Activated gamma-delta T cell treated with anti-CD3 and anti-CD28 coated beads, Interleukin-2, amount 50 U/mL, for 16 hours (primary cell): Measurements from ENCODE around the gene RSAD2.
A peak's percentile ranks its signal among the peaks of the same experiment; 100 is the strongest.
"Not testable (repeated sequence)": the region's sequence is repeated elsewhere in the genome, so short reads cannot be mapped to it uniquely, and the experiment has no call there.

ENCODE experiments used
- DNase-seq: peaks from one replicate; pipeline ENCODE4 v3.0.0-alpha.2; 2020; ENCODE audit warnings: low read depth

Gene RSAD2

GRCh38 chr2:6877402-6878304 lies at the start of gene RSAD2:
Gene RSAD2 (plus strand): TSS chr2:6877777. CDS start chr2:6877801, 24 bp downstream.
- peak; percentile 7 for DNase-seq

- no peak for DNase-seq
Observed at GRCh38 chr2:6828299-6828584, 49.3 kb upstream of the RSAD2 start.

GRCh38 chr2:6831229-6831628 lies 46.3 kb upstream of the RSAD2 start:
- no peak for DNase-seq

- no peak for DNase-seq
Observed at GRCh38 chr2:6832596-6833299, 44.8 kb upstream of the RSAD2 start.

- DNase-seq, result no peak
Observed at GRCh38 chr2:6833300-6833604, 44.3 kb upstream of the RSAD2 start.

GRCh38 chr2:6834163-6834562 lies 43.4 kb upstream of the RSAD2 start:
- no peak for DNase-seq

- no peak for DNase-seq
Observed at GRCh38 chr2:6835467-6835866, 42.1 kb upstream of the RSAD2 start.

- DNase-seq, result no peak
Observed at GRCh38 chr2:6838673-6839319, 38.8 kb upstream of the RSAD2 start.

- DNase-seq, result no peak
Observed at GRCh38 chr2:6841537-6842287, 35.9 kb upstream of the RSAD2 start.

- no peak for DNase-seq
Observed at GRCh38 chr2:6845312-6845711, 32.3 kb upstream of the RSAD2 start.

- no peak for DNase-seq
Observed at GRCh38 chr2:6845903-6846302, 31.7 kb upstream of the RSAD2 start.

GRCh38 chr2:6846540-6846939 lies 31.0 kb upstream of the RSAD2 start:
- no peak for DNase-seq

- no peak for DNase-seq
Observed at GRCh38 chr2:6846967-6847681, 30.5 kb upstream of the RSAD2 start.

- DNase-seq, result no peak
Observed at GRCh38 chr2:6852195-6852594, 25.4 kb upstream of the RSAD2 start.

GRCh38 chr2:6854416-6854815 lies 23.2 kb upstream of the RSAD2 start:
- no peak for DNase-seq

GRCh38 chr2:6855860-6856547 lies 21.6 kb upstream of the RSAD2 start:
- no peak for DNase-seq

GRCh38 chr2:6856548-6856920 lies 21.0 kb upstream of the RSAD2 start:
- no peak for DNase-seq

GRCh38 chr2:6858466-6859027 lies 19.0 kb upstream of the RSAD2 start:
- not testable (repeated sequence) for DNase-seq

- DNase-seq, result no peak
Observed at GRCh38 chr2:6860296-6860695, 17.3 kb upstream of the RSAD2 start.

- no peak for DNase-seq
Observed at GRCh38 chr2:6863792-6864191, 13.8 kb upstream of the RSAD2 start.

GRCh38 chr2:6864231-6864754 lies 13.3 kb upstream of the RSAD2 start:
- DNase-seq, result no peak
